Vagina (tissue), 2 donors: ENCODE measurements around the gene DUS2. TPM values are rescaled to one million over a fixed set of nuclear protein-coding genes. Genes with fewer than 3 reads are reported as not detected.

Source experiments
- DNase-seq, 2 donors: peaks; one replicate each; pipeline ENCODE4 v3.0.0-alpha.2; 2017; ENCODE audit errors: extremely low spot score in 2 of 2
- H3K27ac ChIP-seq: fragments of 200-600 bp; sonication (generic); one replicate; pipeline ENCODE4 v1.5.1; 2019
- H3K27me3 ChIP-seq: fragments of 200-600 bp; sonication (generic); one replicate; pipeline ENCODE4 v1.5.1; 2019
- H3K36me3 ChIP-seq, 2 donors: fragments of 200-600 bp; sonication (generic); one replicate each; pipeline ENCODE4 v1.5.1; 2017 to 2019
- H3K4me1 ChIP-seq: fragments of 200-600 bp; sonication (generic); one replicate; pipeline ENCODE4 v1.5.1; 2019
- H3K4me3 ChIP-seq, 2 donors: fragments of 200-600 bp; sonication (generic); 1 replicate in 1 of 2; 2 replicates in 1 of 2; pipeline ENCODE4 v1.5.1; 2016 to 2019
- H3K9me3 ChIP-seq: fragments of 200-600 bp; sonication (generic); one replicate; pipeline ENCODE4 v1.5.1; 2019
- CTCF ChIP-seq, 3 experiments: fragments of 450-650 bp in 2 of 3; fragments of 200-600 bp in 1 of 3; sonication (generic) in 1 of 3; IDR thresholded peaks; one replicate each; pipeline ENCODE4 v1.5.1; 2017 to 2019; ENCODE audit warnings: antibody characterized with exemption in 3 of 3, mild to moderate bottlenecking in 2 of 3, moderate library complexity in 2 of 3
- POLR2A ChIP-seq, 2 donors: fragments of 450-650 bp; IDR thresholded peaks; one replicate each; pipeline ENCODE4 v1.6.1; 2017; ENCODE audit warnings: antibody characterized with exemption in 2 of 2, mild to moderate bottlenecking in 2 of 2, moderate library complexity in 2 of 2
- POLR2AphosphoS5 ChIP-seq, 2 donors: sonication (generic); formaldehyde crosslinking; IDR thresholded peaks; one replicate each; pipeline ENCODE4 v1.9.0; 2017; ENCODE audit warnings: antibody characterized with exemption in 2 of 2, mild to moderate bottlenecking in 2 of 2, low read depth in 1 of 2; ENCODE audit not compliant: insufficient read depth in 1 of 2
- intact Hi-C: fragments of 100-400 bp; cut with DNase I; formaldehyde crosslinking; loops from one replicate; pipeline ENCODE4 v1.15.1; 2023
- total RNA-seq: library from RNA; depleted of rRNA; stranded (reverse); fragments of >200 nt; gene quantifications from one replicate; pipeline ENCODE4 v1.2.3, GENCODE V29; 2016

Gene DUS2
- total RNA-seq, 1 donor from 2014 or later: 11.5 TPM

GRCh38 chr16:68078701-68079375 is 55.8 kb downstream of the DUS2 start:
- Histone ChIP-seq H3K27ac (peak overlapping the region; percentile 80), H3K4me1 (peaks cover 31% of the 10 kb centered on the region), H3K4me3 (no peak overlapping the region), H3K36me3 (peaks cover 0 to 24% of the 10 kb centered on the region in 2 donors), H3K27me3 (no peaks in the 10 kb centered on the region), H3K9me3 (no peaks in the 10 kb centered on the region)
- intact Hi-C loops: no loop called here
- no peak for TF ChIP-seq CTCF (IDR thresholded peaks at IDR 0.05)
- peak in 1 of 2 donors; percentile 74 for DNase-seq

GRCh38 chr16:68079376-68079625 is 56.2 kb downstream of the DUS2 start:
- no peak overlapping the region for H3K4me3 ChIP-seq
- intact Hi-C loops: no loop called here
- peak overlapping the region; percentile 80 for H3K27ac ChIP-seq
- H3K27me3 ChIP-seq: no peaks in the 10 kb centered on the region
- H3K4me1 ChIP-seq: peaks cover 36% of the 10 kb centered on the region
- H3K9me3 ChIP-seq: no peaks in the 10 kb centered on the region
- peaks cover 0 to 19% of the 10 kb centered on the region in 2 donors for H3K36me3 ChIP-seq
- TF ChIP-seq POLR2AphosphoS5 (IDR thresholded peaks at IDR 0.05; ENCODE audit: insufficient read depth in 1 of 2, low read depth in 1 of 2): no peak
- DNase-seq: no peak

GRCh38 chr16:68079626-68080344 is 56.7 kb downstream of the DUS2 start:
- H3K27ac ChIP-seq: peak overlapping the region; percentile 80
- peaks cover 38% of the 10 kb centered on the region for H3K4me1 ChIP-seq
- no peak overlapping the region for H3K4me3 ChIP-seq
- H3K27me3 ChIP-seq: no peaks in the 10 kb centered on the region
- H3K36me3 ChIP-seq: peaks cover 0 to 14% of the 10 kb centered on the region in 2 donors
- intact Hi-C loops: loop anchor here (5.0 kb wide), 2 partner anchors 57 to 158 kb away; partner anchors contain the start of genes DDX28, DUS2 and ESRP2
- H3K9me3 ChIP-seq: no peaks in the 10 kb centered on the region
- TF ChIP-seq POLR2AphosphoS5 (IDR thresholded peaks at IDR 0.05; ENCODE audit: insufficient read depth in 1 of 2, low read depth in 1 of 2) (peak in 1 of 2 donors; percentile 48), POLR2A (IDR thresholded peaks at IDR 0.05) (no peak)
- DNase-seq: no peak

- DNase-seq: no peak
- no peak overlapping the region for H3K27ac ChIP-seq
- H3K36me3 ChIP-seq: peaks cover 0 to 8% of the 10 kb centered on the region in 2 donors
- intact Hi-C loops: loop anchor here (5.0 kb wide), 2 partner anchors 60 to 155 kb away; partner anchors contain the start of genes DDX28, DUS2 and ESRP2
- H3K4me3 ChIP-seq: no peak overlapping the region
- no peak for TF ChIP-seq POLR2A (IDR thresholded peaks at IDR 0.05)
- TF ChIP-seq CTCF (IDR thresholded peaks at IDR 0.05): no peak
- TF ChIP-seq POLR2AphosphoS5 (IDR thresholded peaks at IDR 0.05; ENCODE audit: insufficient read depth in 1 of 2, low read depth in 1 of 2): no peak
- H3K9me3 ChIP-seq: no peaks in the 10 kb centered on the region
- H3K4me1 ChIP-seq: peaks cover 47% of the 10 kb centered on the region
- no peaks in the 10 kb centered on the region for H3K27me3 ChIP-seq
These were observed 59.0 kb downstream of the DUS2 start for GRCh38 chr16:68081861-68082628.

- H3K4me1 ChIP-seq: peaks cover 53% of the 10 kb centered on the region
- no peak overlapping the region for H3K4me3 ChIP-seq
- TF ChIP-seq POLR2AphosphoS5 (IDR thresholded peaks at IDR 0.05; ENCODE audit: insufficient read depth in 1 of 2, low read depth in 1 of 2): no peak
- TF ChIP-seq CTCF (IDR thresholded peaks at IDR 0.05): no peak
- TF ChIP-seq POLR2A (IDR thresholded peaks at IDR 0.05): no peak
These were observed 59.6 kb downstream of the DUS2 start for GRCh38 chr16:68082629-68083238.

More at GRCh38 chr16:68082629-68083238, 59.6 kb downstream of the DUS2 start:
- no peaks in the 10 kb centered on the region for H3K9me3 ChIP-seq
- DNase-seq: no peak
- no peaks in the 10 kb centered on the region for H3K27me3 ChIP-seq
- intact Hi-C loops: loop anchor here (5.0 kb wide), 2 partner anchors 60 to 155 kb away; partner anchors contain the start of genes DDX28, DUS2 and ESRP2
- peaks cover 0 to 2% of the 10 kb centered on the region in 2 donors for H3K36me3 ChIP-seq
- peak overlapping the region; percentile 99 for H3K27ac ChIP-seq
